ENCODE measurements around the gene BRIX1. TPM values are rescaled to one million over a fixed set of nuclear protein-coding genes. Genes with fewer than 3 reads are reported as not detected.

BRIX1 gene
- total and polyA plus RNA-seq, 2 experiments from 2014 or later = 72.6 to 171 TPM

DNA sequence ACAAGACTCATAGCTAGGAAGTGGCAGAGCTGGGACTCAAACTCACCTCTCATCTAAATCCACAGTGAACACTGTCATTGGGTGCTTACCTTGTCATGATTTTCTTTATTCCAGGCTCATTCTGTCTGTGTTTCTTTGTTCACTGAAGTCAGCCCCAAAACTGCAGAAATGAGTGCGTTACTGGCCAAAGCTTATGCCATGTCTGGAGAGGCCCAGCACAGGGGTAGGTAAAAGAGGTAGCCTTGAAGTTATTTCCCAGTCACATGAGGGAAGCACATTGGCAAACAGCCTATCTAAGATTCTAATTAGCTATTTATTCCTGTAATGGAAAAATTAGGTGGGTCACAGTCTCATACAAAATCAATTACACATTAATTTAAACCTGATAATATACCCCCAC is 46.7 kb upstream of the BRIX1 start:
- TF ChIP-seq JUNB (IDR thresholded peaks at IDR 0.05; ENCODE audit: unreplicated experiment) (no peak), ZNF114 (CRISPR knock-in tag; IDR thresholded peaks at IDR 0.05) (no peak), POLR2AphosphoS5 (IDR thresholded peaks at IDR 0.05; ENCODE audit: low read depth) (no peak), NANOG (IDR thresholded peaks at IDR 0.05; ENCODE audit: borderline replicate concordance) (no peak), EZH2 (IDR thresholded peaks at IDR 0.05; ENCODE audit: low read depth, unreplicated experiment) (no peak), ZNF331 (CRISPR knock-in tag; IDR thresholded peaks at IDR 0.05; ENCODE audit: low read depth) (no peak)
- TF ChIP-seq, protein P1, sequence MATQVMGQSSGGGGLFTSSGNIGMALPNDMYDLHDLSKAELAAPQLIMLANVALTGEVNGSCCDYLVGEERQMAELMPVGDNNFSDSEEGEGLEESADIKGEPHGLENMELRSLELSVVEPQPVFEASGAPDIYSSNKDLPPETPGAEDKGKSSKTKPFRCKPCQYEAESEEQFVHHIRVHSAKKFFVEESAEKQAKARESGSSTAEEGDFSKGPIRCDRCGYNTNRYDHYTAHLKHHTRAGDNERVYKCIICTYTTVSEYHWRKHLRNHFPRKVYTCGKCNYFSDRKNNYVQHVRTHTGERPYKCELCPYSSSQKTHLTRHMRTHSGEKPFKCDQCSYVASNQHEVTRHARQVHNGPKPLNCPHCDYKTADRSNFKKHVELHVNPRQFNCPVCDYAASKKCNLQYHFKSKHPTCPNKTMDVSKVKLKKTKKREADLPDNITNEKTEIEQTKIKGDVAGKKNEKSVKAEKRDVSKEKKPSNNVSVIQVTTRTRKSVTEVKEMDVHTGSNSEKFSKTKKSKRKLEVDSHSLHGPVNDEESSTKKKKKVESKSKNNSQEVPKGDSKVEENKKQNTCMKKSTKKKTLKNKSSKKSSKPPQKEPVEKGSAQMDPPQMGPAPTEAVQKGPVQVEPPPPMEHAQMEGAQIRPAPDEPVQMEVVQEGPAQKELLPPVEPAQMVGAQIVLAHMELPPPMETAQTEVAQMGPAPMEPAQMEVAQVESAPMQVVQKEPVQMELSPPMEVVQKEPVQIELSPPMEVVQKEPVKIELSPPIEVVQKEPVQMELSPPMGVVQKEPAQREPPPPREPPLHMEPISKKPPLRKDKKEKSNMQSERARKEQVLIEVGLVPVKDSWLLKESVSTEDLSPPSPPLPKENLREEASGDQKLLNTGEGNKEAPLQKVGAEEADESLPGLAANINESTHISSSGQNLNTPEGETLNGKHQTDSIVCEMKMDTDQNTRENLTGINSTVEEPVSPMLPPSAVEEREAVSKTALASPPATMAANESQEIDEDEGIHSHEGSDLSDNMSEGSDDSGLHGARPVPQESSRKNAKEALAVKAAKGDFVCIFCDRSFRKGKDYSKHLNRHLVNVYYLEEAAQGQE (IDR thresholded peaks at IDR 0.05; ENCODE audit: unreplicated experiment) = no peak
- TF ChIP-seq, protein P2, sequence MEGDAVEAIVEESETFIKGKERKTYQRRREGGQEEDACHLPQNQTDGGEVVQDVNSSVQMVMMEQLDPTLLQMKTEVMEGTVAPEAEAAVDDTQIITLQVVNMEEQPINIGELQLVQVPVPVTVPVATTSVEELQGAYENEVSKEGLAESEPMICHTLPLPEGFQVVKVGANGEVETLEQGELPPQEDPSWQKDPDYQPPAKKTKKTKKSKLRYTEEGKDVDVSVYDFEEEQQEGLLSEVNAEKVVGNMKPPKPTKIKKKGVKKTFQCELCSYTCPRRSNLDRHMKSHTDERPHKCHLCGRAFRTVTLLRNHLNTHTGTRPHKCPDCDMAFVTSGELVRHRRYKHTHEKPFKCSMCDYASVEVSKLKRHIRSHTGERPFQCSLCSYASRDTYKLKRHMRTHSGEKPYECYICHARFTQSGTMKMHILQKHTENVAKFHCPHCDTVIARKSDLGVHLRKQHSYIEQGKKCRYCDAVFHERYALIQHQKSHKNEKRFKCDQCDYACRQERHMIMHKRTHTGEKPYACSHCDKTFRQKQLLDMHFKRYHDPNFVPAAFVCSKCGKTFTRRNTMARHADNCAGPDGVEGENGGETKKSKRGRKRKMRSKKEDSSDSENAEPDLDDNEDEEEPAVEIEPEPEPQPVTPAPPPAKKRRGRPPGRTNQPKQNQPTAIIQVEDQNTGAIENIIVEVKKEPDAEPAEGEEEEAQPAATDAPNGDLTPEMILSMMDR (conservative IDR thresholded peaks at IDR 0.05; ENCODE audit: low read depth in 2 of 2) = no peak
- TF ChIP-seq, protein P3, sequence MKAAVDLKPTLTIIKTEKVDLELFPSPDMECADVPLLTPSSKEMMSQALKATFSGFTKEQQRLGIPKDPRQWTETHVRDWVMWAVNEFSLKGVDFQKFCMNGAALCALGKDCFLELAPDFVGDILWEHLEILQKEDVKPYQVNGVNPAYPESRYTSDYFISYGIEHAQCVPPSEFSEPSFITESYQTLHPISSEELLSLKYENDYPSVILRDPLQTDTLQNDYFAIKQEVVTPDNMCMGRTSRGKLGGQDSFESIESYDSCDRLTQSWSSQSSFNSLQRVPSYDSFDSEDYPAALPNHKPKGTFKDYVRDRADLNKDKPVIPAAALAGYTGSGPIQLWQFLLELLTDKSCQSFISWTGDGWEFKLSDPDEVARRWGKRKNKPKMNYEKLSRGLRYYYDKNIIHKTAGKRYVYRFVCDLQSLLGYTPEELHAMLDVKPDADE (IDR thresholded peaks at IDR 0.05) = no peak
- TF ChIP-seq, protein P4, sequence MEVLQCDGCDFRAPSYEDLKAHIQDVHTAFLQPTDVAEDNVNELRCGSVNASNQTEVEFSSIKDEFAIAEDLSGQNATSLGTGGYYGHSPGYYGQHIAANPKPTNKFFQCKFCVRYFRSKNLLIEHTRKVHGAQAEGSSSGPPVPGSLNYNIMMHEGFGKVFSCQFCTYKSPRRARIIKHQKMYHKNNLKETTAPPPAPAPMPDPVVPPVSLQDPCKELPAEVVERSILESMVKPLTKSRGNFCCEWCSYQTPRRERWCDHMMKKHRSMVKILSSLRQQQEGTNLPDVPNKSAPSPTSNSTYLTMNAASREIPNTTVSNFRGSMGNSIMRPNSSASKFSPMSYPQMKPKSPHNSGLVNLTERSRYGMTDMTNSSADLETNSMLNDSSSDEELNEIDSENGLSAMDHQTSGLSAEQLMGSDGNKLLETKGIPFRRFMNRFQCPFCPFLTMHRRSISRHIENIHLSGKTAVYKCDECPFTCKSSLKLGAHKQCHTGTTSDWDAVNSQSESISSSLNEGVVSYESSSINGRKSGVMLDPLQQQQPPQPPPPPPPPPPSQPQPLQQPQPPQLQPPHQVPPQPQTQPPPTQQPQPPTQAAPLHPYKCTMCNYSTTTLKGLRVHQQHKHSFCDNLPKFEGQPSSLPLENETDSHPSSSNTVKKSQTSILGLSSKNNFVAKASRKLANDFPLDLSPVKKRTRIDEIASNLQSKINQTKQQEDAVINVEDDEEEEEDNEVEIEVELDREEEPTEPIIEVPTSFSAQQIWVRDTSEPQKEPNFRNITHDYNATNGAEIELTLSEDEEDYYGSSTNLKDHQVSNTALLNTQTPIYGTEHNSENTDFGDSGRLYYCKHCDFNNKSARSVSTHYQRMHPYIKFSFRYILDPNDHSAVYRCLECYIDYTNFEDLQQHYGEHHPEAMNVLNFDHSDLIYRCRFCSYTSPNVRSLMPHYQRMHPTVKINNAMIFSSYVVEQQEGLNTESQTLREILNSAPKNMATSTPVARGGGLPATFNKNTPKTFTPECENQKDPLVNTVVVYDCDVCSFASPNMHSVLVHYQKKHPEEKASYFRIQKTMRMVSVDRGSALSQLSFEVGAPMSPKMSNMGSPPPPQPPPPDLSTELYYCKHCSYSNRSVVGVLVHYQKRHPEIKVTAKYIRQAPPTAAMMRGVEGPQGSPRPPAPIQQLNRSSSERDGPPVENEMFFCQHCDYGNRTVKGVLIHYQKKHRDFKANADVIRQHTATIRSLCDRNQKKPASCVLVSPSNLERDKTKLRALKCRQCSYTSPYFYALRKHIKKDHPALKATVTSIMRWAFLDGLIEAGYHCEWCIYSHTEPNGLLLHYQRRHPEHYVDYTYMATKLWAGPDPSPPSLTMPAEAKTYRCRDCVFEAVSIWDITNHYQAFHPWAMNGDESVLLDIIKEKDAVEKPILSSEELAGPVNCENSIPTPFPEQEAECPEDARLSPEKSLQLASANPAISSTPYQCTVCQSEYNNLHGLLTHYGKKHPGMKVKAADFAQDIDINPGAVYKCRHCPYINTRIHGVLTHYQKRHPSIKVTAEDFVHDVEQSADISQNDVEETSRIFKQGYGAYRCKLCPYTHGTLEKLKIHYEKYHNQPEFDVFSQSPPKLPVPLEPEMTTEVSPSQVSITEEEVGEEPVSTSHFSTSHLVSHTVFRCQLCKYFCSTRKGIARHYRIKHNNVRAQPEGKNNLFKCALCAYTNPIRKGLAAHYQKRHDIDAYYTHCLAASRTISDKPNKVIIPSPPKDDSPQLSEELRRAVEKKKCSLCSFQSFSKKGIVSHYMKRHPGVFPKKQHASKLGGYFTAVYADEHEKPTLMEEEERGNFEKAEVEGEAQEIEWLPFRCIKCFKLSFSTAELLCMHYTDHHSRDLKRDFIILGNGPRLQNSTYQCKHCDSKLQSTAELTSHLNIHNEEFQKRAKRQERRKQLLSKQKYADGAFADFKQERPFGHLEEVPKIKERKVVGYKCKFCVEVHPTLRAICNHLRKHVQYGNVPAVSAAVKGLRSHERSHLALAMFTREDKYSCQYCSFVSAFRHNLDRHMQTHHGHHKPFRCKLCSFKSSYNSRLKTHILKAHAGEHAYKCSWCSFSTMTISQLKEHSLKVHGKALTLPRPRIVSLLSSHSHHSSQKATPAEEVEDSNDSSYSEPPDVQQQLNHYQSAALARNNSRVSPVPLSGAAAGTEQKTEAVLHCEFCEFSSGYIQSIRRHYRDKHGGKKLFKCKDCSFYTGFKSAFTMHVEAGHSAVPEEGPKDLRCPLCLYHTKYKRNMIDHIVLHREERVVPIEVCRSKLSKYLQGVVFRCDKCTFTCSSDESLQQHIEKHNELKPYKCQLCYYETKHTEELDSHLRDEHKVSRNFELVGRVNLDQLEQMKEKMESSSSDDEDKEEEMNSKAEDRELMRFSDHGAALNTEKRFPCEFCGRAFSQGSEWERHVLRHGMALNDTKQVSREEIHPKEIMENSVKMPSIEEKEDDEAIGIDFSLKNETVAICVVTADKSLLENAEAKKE (CRISPR knock-in tag; IDR thresholded peaks at IDR 0.05) = no peak
- Histone ChIP-seq H3K36me3 (ENCODE audit: insufficient read depth) (no peaks in the 10 kb centered on the region), H3K79me2 (replicated peaks; ENCODE audit: insufficient read depth) (no peaks in the 10 kb centered on the region), H3K27me3 (ENCODE audit: insufficient read depth) (no peaks in the 10 kb centered on the region), H3F3A (replicated peaks; ENCODE audit: low read depth) (no peaks in the 10 kb centered on the region), H3K4me1 (ENCODE audit: insufficient read depth) (peaks cover 31% of the 10 kb centered on the region), H3K4me2 (no peak overlapping the region), H3K27ac (ENCODE audit: low read depth) (no peak overlapping the region), H2AFZ (no peak overlapping the region), H4K20me1 (replicated peaks; ENCODE audit: insufficient read depth) (no peaks in the 10 kb centered on the region), H3K9me2 (ENCODE audit: insufficient read depth) (no peaks in the 10 kb centered on the region), H3K4me3 (no peak overlapping the region)
- Mint-ChIP-seq H3K4me3 (no peak overlapping the region), H3K36me3 (ENCODE audit: low read depth) (peaks cover 11% of the 10 kb centered on the region), H3K9me3 (no peaks in the 10 kb centered on the region), H3K4me1 (peaks cover 36% of the 10 kb centered on the region), H3K27me3 (ENCODE audit: insufficient read depth, low read depth, poor library complexity) (peaks cover 2% of the 10 kb centered on the region), H3K27ac (no peak overlapping the region)
- DNase-seq (ENCODE audit: low spot score) (no peak), ATAC-seq (no peak)
